ENCODE results near the gene ZNF423. TPM values are rescaled to one million over a fixed set of nuclear protein-coding genes. Genes with fewer than 3 reads are reported as not detected.

Gene ZNF423
- total RNA-seq, 1 donor from 2014 or later: not detected

DNA sequence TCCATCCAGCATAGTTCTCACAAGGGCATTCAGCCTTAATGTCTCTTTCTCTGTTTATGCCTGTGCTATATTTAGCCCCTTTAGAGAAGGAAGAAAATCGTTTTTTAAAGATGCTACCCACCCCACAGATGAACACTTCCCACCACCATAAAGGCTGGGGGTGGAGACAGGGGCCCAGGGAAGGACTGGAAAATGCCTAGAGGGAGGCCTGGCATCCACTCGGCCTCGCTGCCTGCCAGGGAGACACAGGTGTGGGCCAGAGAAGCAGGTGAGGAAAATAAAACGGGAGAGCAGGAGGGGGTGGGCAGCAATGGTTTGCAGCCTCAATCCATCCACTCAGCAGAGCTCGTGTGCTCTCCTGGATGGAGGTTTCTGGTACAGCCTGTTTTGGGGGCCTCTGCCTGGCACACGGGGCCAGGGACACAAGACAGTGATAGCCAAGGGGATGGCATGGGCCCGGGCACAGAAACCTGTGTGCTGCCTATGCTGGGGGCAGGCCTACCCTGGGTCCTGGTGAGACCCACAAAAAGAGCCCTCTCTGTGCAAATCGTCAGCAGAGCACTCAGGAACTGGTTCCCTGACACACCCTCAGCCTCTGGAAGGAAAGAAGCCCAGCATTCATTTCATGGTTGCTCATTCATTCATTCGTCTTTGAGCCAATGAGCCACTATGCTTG is 360.9 kb downstream of the ZNF423 start:
- Mint-ChIP-seq H3K27ac (no peak overlapping the region), H3K27me3 (peaks cover 9% of the 10 kb centered on the region), H3K9me3 (no peaks in the 10 kb centered on the region), H3K4me1 (no peaks in the 10 kb centered on the region), H3K36me3 (ENCODE audit: low read depth) (no peaks in the 10 kb centered on the region), H3K4me3 (no peak overlapping the region)
- ChIA-PET CTCF (no interaction called here), POLR2A (interaction anchor here (0.6 kb wide), 1 partner anchor 31 kb away, joined by 3 read pairs; no protein-coding TSS in a partner anchor)
- DNase-seq: no peak
- no peak for ATAC-seq (ENCODE audit: low read depth)
- TF ChIP-seq CTCF (IDR thresholded peaks at IDR 0.05): no peak
- intact Hi-C loops (cut with micrococcal nuclease): no loop called here

GRCh38 chr16:49494474-49494873 is 361.4 kb downstream of the ZNF423 start:
- CTCF ChIA-PET: no interaction called here
- Mint-ChIP-seq H3K36me3 (ENCODE audit: low read depth) (no peaks in the 10 kb centered on the region), H3K27ac (no peak overlapping the region), H3K9me3 (no peaks in the 10 kb centered on the region), H3K27me3 (peaks cover 9% of the 10 kb centered on the region), H3K4me3 (no peak overlapping the region), H3K4me1 (no peaks in the 10 kb centered on the region)
- intact Hi-C loops (cut with micrococcal nuclease): no loop called here
- TF ChIP-seq CTCF (IDR thresholded peaks at IDR 0.05): no peak
- ATAC-seq (ENCODE audit: low read depth) (no peak), DNase-seq (peak; percentile 12)
- POLR2A ChIA-PET: interaction anchor here (0.6 kb wide), 1 partner anchor 31 kb away, joined by 3 read pairs; no protein-coding TSS in a partner anchor

DNA sequence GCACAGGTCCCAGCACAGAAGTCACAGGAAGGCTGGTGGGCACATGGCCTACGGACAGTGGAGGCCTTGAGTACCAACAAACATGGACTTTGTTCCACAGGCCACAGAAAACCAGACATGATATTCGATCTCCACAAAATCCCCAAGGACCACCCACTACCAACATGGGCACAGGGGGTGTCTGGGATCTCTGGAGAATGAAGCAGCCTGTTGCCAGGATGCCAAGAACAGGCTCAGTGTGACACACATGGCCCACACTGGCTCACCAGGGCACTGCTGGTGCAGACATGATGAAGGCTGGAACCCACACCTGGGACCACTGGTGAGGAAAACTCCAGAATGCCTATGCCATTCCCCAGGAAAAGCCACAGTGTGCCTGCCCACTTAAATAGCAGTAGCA is 362.1 kb downstream of the ZNF423 start:
- H3K4me3 Mint-ChIP-seq: no peak overlapping the region
- TF ChIP-seq CTCF (IDR thresholded peaks at IDR 0.05): no peak
- ChIA-PET POLR2A (no interaction called here), CTCF (no interaction called here)
- H3K27ac Mint-ChIP-seq: no peak overlapping the region
- DNase-seq (peak; percentile 10), ATAC-seq (ENCODE audit: low read depth) (no peak)
- no peaks in the 10 kb centered on the region for H3K36me3 Mint-ChIP-seq (ENCODE audit: low read depth)
- H3K9me3 Mint-ChIP-seq: no peaks in the 10 kb centered on the region
- H3K27me3 Mint-ChIP-seq: peaks cover 9% of the 10 kb centered on the region
- H3K4me1 Mint-ChIP-seq: no peaks in the 10 kb centered on the region
- intact Hi-C loops (cut with micrococcal nuclease): no loop called here

- intact Hi-C loops (cut with micrococcal nuclease): loop anchor here (1.0 kb wide), 1 partner anchor 100 kb away; no protein-coding TSS in a partner anchor
- Mint-ChIP-seq H3K27me3 (peaks cover 7% of the 10 kb centered on the region), H3K27ac (no peak overlapping the region), H3K9me3 (no peaks in the 10 kb centered on the region), H3K4me1 (no peaks in the 10 kb centered on the region), H3K36me3 (ENCODE audit: low read depth) (no peaks in the 10 kb centered on the region), H3K4me3 (no peak overlapping the region)
- TF ChIP-seq CTCF (IDR thresholded peaks at IDR 0.05): no peak
- ChIA-PET CTCF (interaction anchor here (0.8 to 1.1 kb wide), 3 partner anchors 100 to 430 kb away, joined by 3 read pairs; no protein-coding TSS in a partner anchor), POLR2A (no interaction called here)
- ATAC-seq (ENCODE audit: low read depth): no peak
- peak; percentile 7 for DNase-seq
These were observed 362.9 kb downstream of the ZNF423 start for GRCh38 chr16:49492896-49493626.

All from activated B cell treated with CpG ODN at 0.5 μM for 24 hours (primary cell).